Fibroblast of lung (primary cell): Measurements from ENCODE around the gene FBXW5.

Source experiments
- EZH2 ChIP-seq: IDR thresholded peaks from 2 replicates; pipeline ENCODE4 v1.5.1; 2012; ENCODE audit warnings: low read length, control low read depth, mild to moderate bottlenecking; ENCODE audit errors: missing control alignments
- TF ChIP-seq, protein P1 (sequence below), 2 donors: IDR thresholded peaks in 1 of 2; conservative IDR thresholded peaks in 1 of 2; 1 replicate in 1 of 2; 2 replicates in 1 of 2; pipeline ENCODE4 v1.5.1; 2011 to 2012; ENCODE audit warnings: low read length in 2 of 2, control low read depth in 1 of 2, inconsistent platforms in 1 of 2, low read depth in 1 of 2, mild to moderate bottlenecking in 1 of 2

DNA sequence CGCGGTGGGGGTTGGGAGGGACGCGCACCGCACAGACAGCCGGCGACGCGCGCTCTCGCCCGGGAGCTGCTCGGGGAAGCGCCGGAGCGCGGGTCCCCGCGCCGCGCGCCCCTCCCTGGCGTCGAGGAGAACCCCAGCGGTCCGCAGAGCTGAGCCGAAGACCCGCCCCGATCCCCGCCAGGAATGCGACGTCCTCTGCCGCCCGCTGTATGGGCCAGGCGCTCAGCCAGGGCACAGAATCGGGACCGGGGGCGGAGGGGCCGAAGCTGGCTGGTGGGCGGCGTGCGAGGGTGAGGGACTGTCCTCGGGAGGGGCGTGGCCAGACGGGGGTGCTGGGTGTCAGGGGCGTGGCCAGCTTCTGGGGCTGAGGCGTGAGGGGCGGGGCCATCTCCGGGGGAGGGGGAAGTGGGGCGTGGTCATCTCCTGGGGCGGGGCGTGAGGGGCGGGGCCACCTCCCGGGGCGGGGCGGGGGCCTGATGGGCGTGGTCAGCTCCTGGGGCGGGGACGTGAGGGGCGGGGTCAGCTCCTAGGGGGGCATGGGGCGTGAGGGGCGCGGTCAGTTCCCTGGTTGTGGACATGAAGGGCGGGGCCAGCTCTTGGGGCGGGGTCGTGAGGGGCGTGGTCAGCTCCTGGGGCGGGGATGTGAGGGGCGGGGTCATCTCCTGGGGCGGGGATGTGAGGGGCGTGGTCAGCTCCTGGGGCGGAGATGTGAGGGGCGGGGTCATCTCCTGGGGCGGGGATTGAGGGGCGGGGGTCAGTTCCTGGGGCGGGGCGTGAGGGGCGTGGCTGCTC lies 33.7 kb upstream of the FBXW5 start:
- TF ChIP-seq, protein P1, sequence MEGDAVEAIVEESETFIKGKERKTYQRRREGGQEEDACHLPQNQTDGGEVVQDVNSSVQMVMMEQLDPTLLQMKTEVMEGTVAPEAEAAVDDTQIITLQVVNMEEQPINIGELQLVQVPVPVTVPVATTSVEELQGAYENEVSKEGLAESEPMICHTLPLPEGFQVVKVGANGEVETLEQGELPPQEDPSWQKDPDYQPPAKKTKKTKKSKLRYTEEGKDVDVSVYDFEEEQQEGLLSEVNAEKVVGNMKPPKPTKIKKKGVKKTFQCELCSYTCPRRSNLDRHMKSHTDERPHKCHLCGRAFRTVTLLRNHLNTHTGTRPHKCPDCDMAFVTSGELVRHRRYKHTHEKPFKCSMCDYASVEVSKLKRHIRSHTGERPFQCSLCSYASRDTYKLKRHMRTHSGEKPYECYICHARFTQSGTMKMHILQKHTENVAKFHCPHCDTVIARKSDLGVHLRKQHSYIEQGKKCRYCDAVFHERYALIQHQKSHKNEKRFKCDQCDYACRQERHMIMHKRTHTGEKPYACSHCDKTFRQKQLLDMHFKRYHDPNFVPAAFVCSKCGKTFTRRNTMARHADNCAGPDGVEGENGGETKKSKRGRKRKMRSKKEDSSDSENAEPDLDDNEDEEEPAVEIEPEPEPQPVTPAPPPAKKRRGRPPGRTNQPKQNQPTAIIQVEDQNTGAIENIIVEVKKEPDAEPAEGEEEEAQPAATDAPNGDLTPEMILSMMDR (conservative IDR thresholded peaks at IDR 0.05 in 1 of 2, IDR thresholded peaks at IDR 0.05 in 1 of 2; ENCODE audit: low read depth in 1 of 2, low read length in 2 of 2): no peak
- no peak for TF ChIP-seq EZH2
